ENCODE data around the gene SEZ6L.

- TF ChIP-seq, protein P1, sequence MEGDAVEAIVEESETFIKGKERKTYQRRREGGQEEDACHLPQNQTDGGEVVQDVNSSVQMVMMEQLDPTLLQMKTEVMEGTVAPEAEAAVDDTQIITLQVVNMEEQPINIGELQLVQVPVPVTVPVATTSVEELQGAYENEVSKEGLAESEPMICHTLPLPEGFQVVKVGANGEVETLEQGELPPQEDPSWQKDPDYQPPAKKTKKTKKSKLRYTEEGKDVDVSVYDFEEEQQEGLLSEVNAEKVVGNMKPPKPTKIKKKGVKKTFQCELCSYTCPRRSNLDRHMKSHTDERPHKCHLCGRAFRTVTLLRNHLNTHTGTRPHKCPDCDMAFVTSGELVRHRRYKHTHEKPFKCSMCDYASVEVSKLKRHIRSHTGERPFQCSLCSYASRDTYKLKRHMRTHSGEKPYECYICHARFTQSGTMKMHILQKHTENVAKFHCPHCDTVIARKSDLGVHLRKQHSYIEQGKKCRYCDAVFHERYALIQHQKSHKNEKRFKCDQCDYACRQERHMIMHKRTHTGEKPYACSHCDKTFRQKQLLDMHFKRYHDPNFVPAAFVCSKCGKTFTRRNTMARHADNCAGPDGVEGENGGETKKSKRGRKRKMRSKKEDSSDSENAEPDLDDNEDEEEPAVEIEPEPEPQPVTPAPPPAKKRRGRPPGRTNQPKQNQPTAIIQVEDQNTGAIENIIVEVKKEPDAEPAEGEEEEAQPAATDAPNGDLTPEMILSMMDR (IDR thresholded peaks at IDR 0.05) = no peak
- TF ChIP-seq POLR2A (IDR thresholded peaks at IDR 0.05) = no peak
Observed at GRCh38 chr22:26182723-26183122, 13.5 kb downstream of the SEZ6L start.
